Measurements from ENCODE around the gene ZNF496. TPM values are rescaled to one million over a fixed set of nuclear protein-coding genes. Genes with fewer than 3 reads are reported as not detected.

ZNF496 gene
- total and polyA plus RNA-seq, 2 of the 13 experiments (the other 11 are each of a cell fraction or from before 2014, with no cell fraction given) = 14.8 to 18.6 TPM

- peaks cover 3% of the 10 kb centered on the region; the same call in 1 of the 2 replicates for H3K9me3 ChIP-seq (ENCODE audit: low read length)
- H3K9ac ChIP-seq (ENCODE audit: insufficient read depth, low read depth, low read length) = no peak overlapping the region
- H2AFZ ChIP-seq (ENCODE audit: low read length) = no peak overlapping the region
- ATAC-seq (no peak), FAIRE-seq (no peak), DNase-seq (ENCODE audit: low spot score) (no peak)
- H3K4me1 ChIP-seq (ENCODE audit: insufficient read depth, low read length) = no peaks in the 10 kb centered on the region
- TF ChIP-seq, protein P1, sequence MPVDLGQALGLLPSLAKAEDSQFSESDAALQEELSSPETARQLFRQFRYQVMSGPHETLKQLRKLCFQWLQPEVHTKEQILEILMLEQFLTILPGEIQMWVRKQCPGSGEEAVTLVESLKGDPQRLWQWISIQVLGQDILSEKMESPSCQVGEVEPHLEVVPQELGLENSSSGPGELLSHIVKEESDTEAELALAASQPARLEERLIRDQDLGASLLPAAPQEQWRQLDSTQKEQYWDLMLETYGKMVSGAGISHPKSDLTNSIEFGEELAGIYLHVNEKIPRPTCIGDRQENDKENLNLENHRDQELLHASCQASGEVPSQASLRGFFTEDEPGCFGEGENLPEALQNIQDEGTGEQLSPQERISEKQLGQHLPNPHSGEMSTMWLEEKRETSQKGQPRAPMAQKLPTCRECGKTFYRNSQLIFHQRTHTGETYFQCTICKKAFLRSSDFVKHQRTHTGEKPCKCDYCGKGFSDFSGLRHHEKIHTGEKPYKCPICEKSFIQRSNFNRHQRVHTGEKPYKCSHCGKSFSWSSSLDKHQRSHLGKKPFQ (CRISPR knock-in tag; IDR thresholded peaks at IDR 0.05; ENCODE audit: insufficient replicate concordance) = no peak
- TF ChIP-seq ZNF234 (CRISPR knock-in tag; conservative IDR thresholded peaks at IDR 0.05) (no peak), ZNF17 (CRISPR knock-in tag; IDR thresholded peaks at IDR 0.05) (no peak), GZF1 (CRISPR knock-in tag; IDR thresholded peaks at IDR 0.05) (peak; percentile 98), ATF1 (CRISPR knock-in tag; IDR thresholded peaks at IDR 0.05) (no peak), YY1 (IDR thresholded peaks at IDR 0.05; ENCODE audit: insufficient read depth, insufficient replicate concordance, low read depth, low read length) (no peak), ZSCAN5A (CRISPR knock-in tag; IDR thresholded peaks at IDR 0.05; ENCODE audit: borderline replicate concordance) (no peak), PHF8 (CRISPR knock-in tag; IDR thresholded peaks at IDR 0.05) (no peak)
- CTCF ChIA-PET (ENCODE audit: low intra/inter-chr PET ratio, low total read pairs) = no interaction called here
- no peak overlapping the region for H3K27ac ChIP-seq (ENCODE audit: extremely low read length, insufficient read depth, low read length)
- H3K36me3 ChIP-seq (replicated peaks in 1 of 2; ENCODE audit: control insufficient read depth in 1 of 2, insufficient read depth in 2 of 2, low read length in 2 of 2) = no peaks in the 10 kb centered on the region
- peaks cover 0 to 19% of the 10 kb centered on the region in 2 experiments; a peak in 2 of 5 replicates for H3K27me3 ChIP-seq (ENCODE audit: control insufficient read depth in 1 of 2, insufficient read depth in 2 of 2, low read length in 2 of 2)
- in situ Hi-C loops (cut with HindIII; ENCODE audit: extremely low pct_ligation_motif_present, low pct_unique_long_range_greater_than_20kb) (no loop called here), intact Hi-C loops (cut with micrococcal nuclease; ENCODE audit: unreplicated experiment) (loop anchor here (5.0 kb wide), 1 partner anchor 206 kb away; no protein-coding TSS in a partner anchor)
- H4K20me1 ChIP-seq (ENCODE audit: insufficient read depth, low read length) = no peaks in the 10 kb centered on the region
- no peaks in the 10 kb centered on the region for H3K79me2 ChIP-seq (ENCODE audit: insufficient read depth, low read length)
- peak overlapping the region in 1 of 3 experiments; percentile 3; a peak in 1 of 6 replicates for H3K4me3 ChIP-seq (replicated peaks in 1 of 3; ENCODE audit: insufficient read depth in 1 of 3, low read depth in 2 of 3, low read length in 3 of 3)
- H3K4me2 ChIP-seq (ENCODE audit: low read depth, low read length) = peak overlapping the region; percentile 32; the same call in 1 of the 2 replicates
- BruUV-seq (replicated peaks) = no TSS peak
- 34% methylated on average over 16 of the region's 16 CpGs for WGBS (ENCODE audit: low lambda C conversion rate)
- POLR2A ChIA-PET = no interaction called here
Measured at GRCh38 chr1:247370786-247371732, 39.4 kb upstream of the ZNF496 start.
